Activated CD8-positive, alpha-beta memory T cell treated with anti-CD3 and anti-CD28 coated beads, Interleukin-2, amount 50 U/mL, for 24 hours (primary cell): ENCODE data around the gene JPT1.
"Not testable (repeated sequence)": the region's sequence is repeated elsewhere in the genome, so short reads cannot be mapped to it uniquely, and the experiment has no call there.

Source experiments
- DNase-seq: peaks from one replicate; pipeline ENCODE4 v3.0.0-alpha.2; 2020; ENCODE audit errors: extremely low read depth

JPT1 gene

DNA sequence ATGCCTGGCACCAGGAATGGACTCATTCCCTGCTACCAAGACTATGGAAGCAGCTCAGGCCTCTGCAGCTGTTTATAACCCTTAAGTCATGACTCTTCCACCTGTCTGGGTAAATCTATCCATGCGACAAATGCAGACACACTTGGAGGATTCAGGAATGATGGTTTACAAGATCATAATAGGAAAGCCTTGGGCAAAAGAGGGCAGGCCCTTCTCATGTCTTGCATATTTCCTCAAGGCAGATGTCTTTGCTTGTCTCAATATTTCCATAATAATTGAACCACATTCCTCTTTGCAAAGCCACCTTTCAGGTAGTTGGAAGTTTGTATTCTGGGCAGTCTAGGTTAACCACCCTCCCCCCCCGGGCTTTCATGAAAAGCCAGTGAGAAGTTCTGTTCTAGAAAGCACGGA is 884 bp upstream of the JPT1 start:
- no peak for DNase-seq

DNA sequence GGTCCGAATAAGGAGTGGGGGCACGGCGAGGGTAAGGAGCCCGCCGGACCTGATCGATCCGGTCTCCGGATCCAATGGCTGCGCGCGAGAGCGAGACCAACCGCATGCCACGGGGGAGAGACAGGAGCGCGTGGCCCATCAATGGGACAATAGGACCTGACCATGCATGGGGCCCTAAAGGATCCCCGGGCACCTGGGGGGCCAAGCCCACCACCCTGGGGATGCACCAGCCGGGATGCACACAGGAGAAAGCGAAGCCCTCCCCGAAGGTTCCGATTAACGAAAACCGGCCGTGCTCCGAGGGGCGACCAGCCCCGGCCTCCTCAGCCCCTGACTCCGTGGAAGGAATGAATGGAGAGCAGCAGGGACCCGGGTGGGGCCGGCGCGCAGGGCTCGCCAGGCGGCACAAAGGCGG is 525 bp downstream of the JPT1 start:
- DNase-seq, result no peak

DNA sequence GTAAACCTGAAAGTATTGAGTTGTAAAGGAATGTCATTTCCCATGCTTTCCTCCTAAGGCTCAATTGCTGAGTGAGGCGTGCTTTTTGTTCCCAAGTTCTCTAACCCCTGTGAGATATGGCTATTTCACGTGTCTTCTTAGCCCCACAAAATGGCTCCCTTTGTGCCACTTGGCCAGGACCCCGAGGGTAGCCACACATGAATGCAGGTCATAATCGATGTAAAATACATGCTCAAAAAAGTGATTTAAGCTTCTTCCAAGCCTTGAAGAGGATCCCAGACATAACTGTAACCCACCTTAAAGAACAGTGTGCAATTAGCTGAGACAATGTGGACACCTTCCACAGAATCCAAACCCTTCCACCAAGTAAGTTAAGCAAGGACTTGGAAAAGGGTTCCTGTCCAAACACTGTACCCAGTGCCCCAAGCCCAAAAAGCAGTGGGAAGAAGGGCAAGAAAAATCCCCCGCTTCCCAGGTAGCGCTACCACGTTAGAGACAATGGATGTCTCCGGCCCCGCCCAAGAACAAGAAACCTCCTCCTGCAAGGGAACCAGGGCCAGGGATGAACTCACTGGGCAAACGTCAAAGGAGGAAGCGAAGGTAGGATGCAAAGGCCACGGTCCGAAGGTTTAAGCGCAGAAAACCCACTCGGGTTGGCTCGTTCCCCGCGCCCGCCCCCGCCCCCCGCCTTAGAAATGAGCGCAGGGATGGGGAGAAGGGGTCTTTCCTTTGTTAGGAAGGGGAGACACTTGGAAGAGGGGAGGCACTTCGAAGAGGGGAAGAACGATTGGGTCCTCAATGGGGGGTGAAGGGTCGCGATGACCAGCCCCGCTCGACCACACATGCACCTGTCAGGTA is 1.2 kb downstream of the JPT1 start:
- no peak for DNase-seq

DNA sequence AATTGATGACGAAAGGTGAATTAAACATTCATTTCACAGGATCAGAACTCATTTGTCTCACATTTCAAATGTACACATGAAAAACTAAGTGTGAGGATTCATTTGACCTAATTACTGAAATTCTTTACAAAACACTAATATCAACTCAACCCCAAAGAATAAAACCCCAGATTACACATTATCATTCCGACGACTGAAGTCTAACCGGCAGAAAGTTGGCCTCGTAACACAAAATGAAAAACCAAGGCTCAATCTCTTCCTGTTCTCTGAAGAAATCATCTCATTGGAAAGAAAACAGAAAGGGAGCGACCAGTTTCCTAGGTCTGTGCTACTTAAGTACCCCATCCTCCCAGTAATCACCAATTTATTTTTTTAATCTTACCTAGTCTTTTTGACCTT is 1.8 kb downstream of the JPT1 start:
- no peak for DNase-seq

DNA sequence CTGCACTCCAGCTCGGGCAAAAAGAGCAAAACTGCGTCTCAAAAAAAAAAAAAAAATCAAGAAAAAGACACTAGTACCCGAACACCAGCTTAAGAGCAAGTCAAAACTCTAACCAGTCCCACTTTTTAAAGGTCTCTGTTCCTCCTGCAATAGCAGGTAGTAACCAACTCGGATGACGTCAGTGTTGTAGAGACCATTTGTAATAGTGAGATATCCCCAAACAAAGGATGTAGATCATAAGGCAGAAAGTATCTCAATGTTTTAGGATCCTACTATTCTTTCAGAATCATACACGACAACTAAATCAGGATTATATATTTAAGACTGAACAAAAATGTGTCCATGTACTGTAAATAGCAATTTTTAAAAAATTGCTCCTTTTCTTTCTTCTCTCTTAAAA is 2.4 kb downstream of the JPT1 start:
- DNase-seq, result no peak

DNA sequence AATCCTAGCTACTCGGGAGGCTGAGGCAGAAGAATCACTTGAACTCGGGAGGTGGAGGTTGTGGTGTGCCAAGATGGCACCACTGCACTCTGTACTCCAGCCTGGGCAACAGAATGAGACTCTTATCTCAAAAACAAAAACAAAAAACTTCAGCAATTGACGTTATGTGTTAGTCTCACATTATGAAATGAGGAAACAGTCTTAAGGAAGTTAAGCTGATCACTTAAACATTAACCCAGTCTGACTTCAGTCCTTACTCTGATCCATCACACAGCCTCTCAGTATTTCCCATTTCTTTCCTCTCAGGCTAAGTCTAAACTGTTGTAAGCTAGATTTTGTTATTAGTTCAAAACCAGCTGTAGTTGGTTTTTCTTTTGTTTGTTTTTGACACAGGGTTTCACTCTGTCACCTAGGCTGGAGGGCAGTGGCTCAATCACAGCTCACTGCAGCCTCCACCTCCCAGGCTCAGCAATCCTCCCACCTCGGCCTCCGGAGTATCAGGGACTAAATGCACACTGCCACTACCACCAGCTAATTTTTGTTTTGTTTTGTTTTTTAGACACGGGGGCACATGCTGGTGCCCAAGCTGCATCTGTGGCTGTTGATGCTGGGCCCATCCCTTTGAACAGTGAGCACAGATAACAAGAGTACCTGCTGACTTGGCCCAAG is 6.3 kb downstream of the JPT1 start:
- DNase-seq, result no peak

DNA sequence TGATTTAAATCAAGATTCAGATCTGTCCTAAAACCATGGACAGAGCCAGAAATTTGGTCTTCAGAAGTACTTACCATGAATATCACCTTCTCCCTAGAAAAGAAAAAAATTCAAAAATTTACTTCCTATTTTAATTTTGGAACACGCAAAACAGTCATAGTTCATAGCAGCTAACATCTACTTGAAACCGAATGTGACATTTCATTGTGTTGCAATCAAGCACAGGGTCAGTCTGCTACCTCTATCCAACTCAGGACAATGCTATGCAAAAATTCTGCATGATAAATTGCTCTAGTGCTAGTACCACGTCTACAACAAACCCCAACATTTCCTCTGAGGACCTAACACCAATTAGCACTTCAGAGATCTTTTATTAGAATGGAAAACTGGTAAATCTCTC is 7.7 kb downstream of the JPT1 start:
- DNase-seq, result no peak

DNA sequence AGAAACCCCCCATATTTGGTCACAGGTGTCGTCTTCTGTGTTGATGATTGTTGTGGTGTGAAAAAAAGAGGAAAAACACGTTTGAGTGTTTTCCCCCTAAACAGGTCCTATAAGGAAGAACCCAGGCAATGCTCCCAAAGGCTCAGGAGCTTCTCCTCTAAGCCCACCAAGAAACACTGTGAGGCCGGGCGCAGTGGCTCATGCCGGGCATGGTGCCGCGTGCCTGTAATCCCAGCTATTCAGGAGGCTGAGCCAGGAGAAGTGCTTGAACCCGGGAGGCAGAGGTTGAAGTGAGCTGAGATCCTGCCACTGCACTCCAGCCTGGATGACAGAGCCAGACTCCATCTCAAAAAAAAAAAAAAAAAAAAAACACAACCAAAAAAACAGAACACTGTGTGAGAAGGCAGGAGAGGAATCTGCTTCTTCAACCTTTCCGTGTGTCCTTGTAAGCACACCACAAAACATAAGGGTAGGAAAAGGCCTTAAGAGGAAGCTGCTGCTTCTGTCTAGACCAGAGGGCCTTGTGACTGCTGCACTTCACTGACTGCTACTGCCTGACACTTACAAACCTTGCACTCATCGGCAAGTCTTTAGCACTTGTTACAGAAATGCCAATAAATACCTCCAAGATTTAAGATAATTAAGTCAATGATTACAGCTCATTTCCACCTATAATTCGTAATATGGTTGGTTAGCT is 9.3 kb downstream of the JPT1 start:
- no peak for DNase-seq

DNA sequence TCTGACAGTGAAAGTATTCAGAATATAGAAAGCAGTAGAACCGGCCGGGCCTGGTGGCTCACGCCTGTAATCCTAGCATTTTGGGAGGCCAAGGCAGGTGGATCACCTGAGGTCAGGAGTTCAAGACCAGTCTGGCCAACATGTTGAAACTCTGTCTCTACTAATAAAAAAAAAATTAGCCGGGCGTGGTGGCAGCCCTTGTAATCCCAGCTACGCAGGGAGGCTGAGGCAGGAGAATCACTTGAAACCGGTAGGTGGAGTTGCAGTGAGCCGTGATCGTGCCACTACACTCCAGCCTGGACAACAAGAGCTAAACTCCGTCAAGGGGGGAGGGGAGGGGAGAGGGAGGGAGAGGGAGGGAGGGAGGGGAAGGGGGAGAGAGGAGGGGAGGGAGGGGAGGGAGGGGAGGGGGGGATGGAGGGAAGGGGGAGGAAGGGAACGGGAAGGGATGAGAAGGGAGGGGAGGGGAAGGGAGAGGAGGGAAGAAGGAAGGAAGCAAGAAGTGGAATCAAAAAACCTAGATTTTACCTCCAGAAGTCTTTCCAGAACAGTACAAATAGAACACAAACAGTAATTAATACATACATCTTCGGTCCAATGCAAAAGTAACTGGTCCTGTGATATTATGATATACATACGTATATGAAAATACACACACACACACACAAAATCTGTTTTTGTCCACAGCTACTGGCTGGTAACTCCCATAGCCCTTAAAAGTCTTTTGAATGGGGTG is 11.9 kb downstream of the JPT1 start:
- DNase-seq, result no peak

DNA sequence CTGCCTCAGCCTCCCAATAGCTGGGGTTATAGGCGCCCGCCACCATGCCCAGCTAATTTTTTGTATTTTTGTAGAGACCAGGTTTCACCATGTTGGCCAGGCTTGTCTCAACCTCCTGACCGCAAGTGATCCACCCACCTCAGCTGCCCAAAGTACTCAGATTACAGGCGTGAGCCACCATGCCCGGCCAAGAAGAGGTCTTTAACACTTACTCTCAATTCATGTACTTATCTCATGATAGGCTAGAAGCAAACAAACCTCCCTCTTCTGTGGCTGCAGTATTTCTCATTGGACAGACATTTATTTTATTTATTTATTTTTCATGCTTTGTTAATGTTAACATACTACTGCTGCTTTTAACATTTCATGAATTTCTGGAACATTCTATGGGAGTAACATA is 15.8 kb downstream of the JPT1 start:
- DNase-seq, result no peak

DNA sequence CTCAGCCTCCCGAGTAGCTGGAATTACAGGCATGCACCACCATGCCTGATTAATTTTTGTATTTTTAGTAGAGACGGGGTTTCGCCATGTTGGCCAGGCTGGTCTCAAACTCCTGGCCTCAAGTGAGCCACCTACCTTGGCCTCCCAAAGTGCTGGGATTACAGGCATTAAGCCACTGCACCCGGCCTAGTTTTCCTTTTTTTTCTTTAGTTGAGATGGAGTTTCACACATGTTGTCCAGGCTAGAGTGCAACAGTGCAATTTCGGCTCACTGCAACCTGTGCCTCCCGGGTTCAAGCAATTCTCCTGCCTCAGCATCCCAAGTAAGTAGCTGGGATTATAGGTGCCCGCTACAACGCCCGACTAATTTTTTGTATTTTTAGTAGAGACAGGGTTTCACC is 16.6 kb downstream of the JPT1 start:
- DNase-seq, result not testable (repeated sequence)

DNA sequence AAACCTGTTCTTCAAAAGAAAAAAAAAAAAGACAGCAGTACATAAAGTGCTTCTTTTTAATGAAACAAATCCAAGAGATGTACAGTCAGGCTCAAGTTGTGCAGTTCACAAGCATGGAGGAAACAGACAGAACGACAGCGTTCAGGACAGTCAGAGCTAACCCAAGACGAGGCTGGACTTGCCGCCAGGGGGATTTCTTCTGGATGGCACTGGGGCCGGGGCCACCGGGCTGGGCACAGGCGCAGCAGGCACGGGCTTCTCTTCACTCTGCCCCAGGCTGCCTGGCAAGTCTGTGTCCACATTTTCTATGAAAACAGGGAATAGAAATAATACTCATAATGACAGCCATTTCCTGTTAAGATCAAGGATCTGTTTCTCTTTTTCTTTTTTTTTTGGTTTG is 18.4 kb downstream of the JPT1 start:
- DNase-seq, result no peak

DNA sequence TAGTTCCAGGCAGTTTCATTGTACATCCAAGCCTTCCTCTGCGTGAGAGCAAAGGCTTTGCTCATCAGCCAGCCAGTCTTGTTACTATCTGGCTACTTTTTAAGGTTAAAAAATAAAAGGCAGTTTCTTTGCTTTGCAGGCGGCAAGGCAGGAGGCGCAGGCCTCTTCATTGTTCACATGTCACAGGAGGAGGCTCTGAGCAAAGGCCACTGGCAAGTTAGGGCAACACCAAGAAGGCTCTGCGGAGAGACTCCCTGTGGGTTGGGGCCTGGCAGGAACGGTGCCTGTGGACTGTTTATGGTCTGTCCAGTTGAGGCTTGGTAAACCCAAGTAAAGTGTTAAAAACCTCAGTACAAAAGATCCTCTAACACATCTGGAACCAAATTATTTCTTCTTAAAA is 18.9 kb downstream of the JPT1 start:
- DNase-seq, result no peak

DNA sequence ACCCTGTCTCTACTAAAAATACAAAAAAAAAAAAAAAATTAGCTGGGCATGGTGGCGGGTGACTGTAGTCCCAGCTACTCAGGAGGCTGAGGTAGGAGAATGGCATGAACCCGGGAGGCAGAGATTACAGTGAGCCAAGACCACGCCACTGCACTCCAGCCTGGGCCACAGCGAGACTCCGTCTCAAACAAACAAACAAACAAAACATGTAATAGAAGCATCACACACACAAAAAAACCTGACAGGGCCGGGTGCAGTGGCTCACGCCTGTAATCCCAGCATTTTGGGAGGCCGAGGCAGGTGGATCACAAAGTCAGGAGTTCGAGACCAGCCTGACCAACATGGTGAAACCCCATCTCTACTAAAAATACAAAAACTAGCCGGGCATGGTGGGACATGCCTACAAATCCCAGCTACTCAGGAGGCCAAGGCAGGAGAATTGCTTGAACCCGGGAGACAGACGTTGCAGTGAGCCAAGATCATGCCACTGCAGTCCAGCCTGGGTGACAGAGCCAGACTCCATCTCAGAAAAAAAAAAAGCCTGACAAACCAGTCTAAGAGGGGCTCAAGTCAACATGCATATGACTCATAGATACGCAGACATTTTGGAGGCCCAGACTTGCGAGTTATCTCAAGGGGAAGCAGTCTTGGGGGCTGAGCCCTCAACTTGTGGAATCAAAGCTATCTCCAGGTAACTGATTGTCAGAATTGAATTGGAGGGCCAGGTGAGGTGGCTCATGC is 20.5 kb downstream of the JPT1 start:
- DNase-seq, result not testable (repeated sequence)

DNA sequence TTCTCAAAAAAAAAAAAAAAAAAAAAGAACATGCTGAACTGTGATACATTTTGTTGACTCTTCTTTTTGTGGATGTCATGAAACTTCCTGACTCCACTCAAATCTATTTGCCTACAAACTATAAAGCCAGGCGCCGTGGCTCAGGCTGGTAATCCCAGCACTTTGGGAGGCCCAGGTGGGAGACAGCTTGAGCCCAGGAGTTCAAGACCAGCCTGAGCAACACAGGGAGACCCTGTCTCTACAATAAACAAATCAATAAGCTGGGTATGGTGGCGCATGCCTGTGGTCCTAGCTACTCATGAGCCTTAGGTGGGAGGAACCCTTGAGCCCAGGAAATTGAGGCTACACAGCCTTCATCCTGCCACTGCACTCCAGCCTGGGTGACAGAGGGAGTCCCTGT is 21.3 kb downstream of the JPT1 start:
- no peak for DNase-seq

DNA sequence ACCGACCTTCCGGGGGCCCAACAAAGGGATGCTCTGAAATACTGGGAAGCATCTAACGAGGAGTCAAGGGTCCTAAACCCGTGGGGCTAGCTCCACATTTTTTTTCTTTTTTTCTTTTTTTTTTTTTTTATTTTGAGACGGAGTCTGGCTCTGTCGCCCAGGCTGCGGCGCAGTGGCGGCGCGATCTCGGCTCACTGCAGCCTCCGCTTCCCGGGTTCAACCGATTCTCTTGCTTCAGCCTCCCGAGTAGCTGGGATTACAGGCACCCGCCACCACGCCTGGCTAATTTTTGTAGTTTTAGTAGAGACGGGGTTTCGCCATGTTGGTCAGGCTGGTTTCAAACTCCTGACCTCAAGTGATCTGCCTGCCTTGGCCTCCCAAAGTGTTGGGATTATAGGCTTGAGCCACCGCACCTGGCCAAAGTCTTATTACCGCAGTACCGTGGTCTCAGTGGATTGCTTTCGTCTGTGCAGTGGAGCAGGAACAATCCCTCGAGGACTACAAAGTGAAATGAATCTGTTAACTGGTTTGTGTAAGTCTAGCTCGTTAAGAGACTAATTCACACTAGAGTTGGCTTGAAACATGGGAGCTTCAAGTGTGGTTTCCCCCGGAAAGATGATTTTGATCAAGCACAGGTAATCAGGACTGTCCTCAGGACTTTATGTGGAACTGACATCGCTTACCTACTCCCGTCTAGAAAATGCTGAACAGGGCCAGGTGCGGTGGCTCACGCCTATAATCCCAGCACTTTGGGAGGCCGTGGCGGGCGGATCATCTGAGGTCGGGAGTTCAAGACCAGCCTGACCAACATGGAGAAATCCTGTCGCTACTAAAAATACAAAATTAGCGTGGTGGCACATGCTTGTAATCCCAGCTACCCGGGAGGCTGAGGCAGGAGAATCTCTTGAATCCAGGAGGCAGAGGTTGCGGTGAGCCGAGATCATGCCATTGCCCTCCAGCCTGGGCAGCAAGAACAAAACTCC is 22.0 kb downstream of the JPT1 start:
- DNase-seq, result not testable (repeated sequence)

DNA sequence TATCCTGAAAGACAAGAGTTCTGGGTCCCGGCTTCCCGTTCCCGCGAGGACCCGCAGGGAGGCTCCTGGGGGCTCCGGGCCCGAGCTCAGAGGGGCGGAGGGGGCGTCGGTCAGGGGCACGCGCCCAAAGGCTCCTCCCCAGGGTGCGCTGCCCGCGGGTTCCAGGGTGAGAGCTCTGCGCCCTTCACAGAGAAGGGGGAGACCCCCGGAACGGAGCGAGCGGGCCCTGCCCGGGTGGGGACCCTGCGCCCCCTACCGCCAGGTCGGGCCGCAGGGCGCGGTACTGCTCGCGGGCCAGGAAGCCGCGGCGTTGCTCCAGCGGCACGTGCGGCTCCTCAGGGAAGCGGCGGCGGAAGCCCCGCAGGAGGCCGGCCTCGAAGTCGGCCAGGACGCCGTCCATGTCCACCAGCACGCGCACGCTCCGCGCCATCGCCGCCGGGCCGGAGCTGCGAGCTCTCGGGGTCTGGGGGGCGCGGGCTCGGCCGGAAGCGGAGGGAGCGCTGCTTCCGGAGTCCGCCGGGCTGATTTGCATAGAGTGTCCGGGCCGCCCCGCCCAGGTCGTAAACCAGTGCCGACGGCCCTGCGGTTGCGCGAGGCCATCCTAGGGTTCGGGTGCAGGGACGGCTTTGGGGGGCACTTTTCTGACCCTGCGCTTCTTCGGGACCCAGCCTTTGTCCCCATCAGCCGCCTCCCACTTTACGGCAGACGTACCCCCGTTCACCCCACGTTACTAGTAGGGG is 22.9 kb downstream of the JPT1 start, which contains the start of gene NT5C:
TSS of gene NT5C (minus strand) at position 465 of the 740 bp plus-strand sequence. CDS start at position 430, 35 bp downstream.
- peak; percentile 46 for DNase-seq

DNA sequence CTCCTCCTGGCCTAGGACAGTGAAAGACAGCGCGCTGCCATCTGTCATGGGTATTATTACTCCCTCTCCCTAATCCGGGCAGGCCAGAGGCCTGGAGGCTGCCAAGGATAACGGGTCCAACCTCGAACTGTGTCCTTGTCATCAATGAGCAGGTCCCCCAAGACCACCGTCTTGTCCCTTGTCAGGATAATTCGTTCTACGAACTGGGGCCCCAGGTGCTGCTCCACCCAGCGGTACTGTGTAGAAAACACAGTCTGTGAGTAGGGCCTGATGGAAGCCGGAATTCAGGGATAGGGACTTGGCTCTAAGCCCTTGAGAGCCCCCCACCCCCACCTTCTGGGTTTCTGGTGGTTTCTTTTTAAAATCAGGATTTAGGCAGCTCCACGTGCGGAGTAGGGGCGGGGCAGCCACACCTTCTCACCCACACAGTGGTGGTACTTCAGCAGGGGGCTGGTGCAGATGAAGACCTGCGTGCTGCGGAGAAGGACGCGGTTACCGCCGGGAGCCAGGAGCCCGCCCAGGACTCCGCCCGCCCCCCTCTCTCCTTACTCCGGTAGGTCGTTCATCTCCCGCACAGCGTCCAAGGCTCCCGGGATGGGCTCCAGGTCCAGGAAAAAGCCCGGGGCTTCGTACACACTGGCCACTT is 23.6 kb downstream of the JPT1 start:
- no peak for DNase-seq
